Right hindlimb (tissue), 1 donor: Measurements from ENCODE around the gene BBS10.
"Not testable (repeated sequence)": the region's sequence is repeated elsewhere in the genome, so short reads cannot be mapped to it uniquely, and the experiment has no call there.

Experiments
- DNase-seq: peaks from one replicate; pipeline ENCODE4 v3.0.0-alpha.2; 2018

BBS10 gene

GRCh38 chr12:76348079-76348901 is at the start of gene BBS10:
Gene BBS10 (minus strand): TSS chr12:76348415. CDS start chr12:76348358, 57 bp downstream.
- peak; percentile 95 for DNase-seq

GRCh38 chr12:76391461-76391860 is 43.2 kb upstream of the BBS10 start:
- DNase-seq: no peak

- no peak for DNase-seq
Measured at GRCh38 chr12:76387614-76388013, 39.4 kb upstream of the BBS10 start.

GRCh38 chr12:76384560-76384959 is 36.3 kb upstream of the BBS10 start:
- no peak for DNase-seq

GRCh38 chr12:76383988-76384387 is 35.8 kb upstream of the BBS10 start:
- no peak for DNase-seq

GRCh38 chr12:76379261-76379660 is 31.0 kb upstream of the BBS10 start:
- DNase-seq: no peak

- not testable (repeated sequence) for DNase-seq
Measured at GRCh38 chr12:76376876-76377275, 28.7 kb upstream of the BBS10 start.

- no peak for DNase-seq
Measured at GRCh38 chr12:76375939-76376338, 27.7 kb upstream of the BBS10 start.

GRCh38 chr12:76375470-76375869 is 27.3 kb upstream of the BBS10 start:
- no peak for DNase-seq

GRCh38 chr12:76374386-76375020 is 26.3 kb upstream of the BBS10 start:
- no peak for DNase-seq

- no peak for DNase-seq
Measured at GRCh38 chr12:76368230-76368629, 20.0 kb upstream of the BBS10 start.

- DNase-seq: no peak
Measured at GRCh38 chr12:76366163-76366562, 17.9 kb upstream of the BBS10 start.

- not testable (repeated sequence) for DNase-seq
Measured at GRCh38 chr12:76364131-76364530, 15.9 kb upstream of the BBS10 start.

GRCh38 chr12:76360316-76360715 is 12.1 kb upstream of the BBS10 start:
- DNase-seq: no peak

GRCh38 chr12:76356071-76356470 is 7.9 kb upstream of the BBS10 start:
- no peak for DNase-seq

- peak; percentile 42 for DNase-seq
Measured at GRCh38 chr12:76346798-76347420, 1.3 kb downstream of the BBS10 start.

- DNase-seq: no peak
Measured at GRCh38 chr12:76346236-76346635, 2.0 kb downstream of the BBS10 start.

GRCh38 chr12:76345569-76345968 is 2.6 kb downstream of the BBS10 start:
- no peak for DNase-seq

GRCh38 chr12:76341436-76342030 is 6.7 kb downstream of the BBS10 start:
- DNase-seq: no peak

GRCh38 chr12:76340680-76341435 is 7.4 kb downstream of the BBS10 start:
- DNase-seq: no peak

- no peak for DNase-seq
Measured at GRCh38 chr12:76337583-76337982, 10.6 kb downstream of the BBS10 start.

GRCh38 chr12:76332606-76333005 is 15.6 kb downstream of the BBS10 start:
- DNase-seq: no peak

- no peak for DNase-seq
Measured at GRCh38 chr12:76329606-76330005, 18.6 kb downstream of the BBS10 start.
